HAP-1 (cell line): ENCODE results near the gene SPINK14.

Experiments used
- DNase-seq, 2 experiments: peaks; one replicate each; pipeline ENCODE4 v3.0.0-alpha.2; 2016 to 2020; ENCODE audit warnings: low spot score in 2 of 2
- H3K27me3 ChIP-seq: fragments of 250-450 bp; sonication (Bioruptor Pico); 2 replicates; pipeline ENCODE4 v1.5.1; 2020; ENCODE audit warnings: low read depth, mild to moderate bottlenecking, moderate library complexity
- H3K36me3 ChIP-seq: fragments of 250-450 bp; sonication (Bioruptor Pico); replicated peaks from 2 replicates; pipeline ENCODE4 v1.5.1; 2020; ENCODE audit warnings: mild to moderate bottlenecking
- H3K4me1 ChIP-seq: fragments of 250-450 bp; sonication (Bioruptor Pico); 2 replicates; pipeline ENCODE4 v1.5.1; 2020; ENCODE audit warnings: mild to moderate bottlenecking
- H3K4me3 ChIP-seq: fragments of 250-450 bp; sonication (Bioruptor Pico); 2 replicates; pipeline ENCODE4 v1.5.1; 2020; ENCODE audit warnings: mild to moderate bottlenecking, moderate library complexity
- H3K9me3 ChIP-seq: fragments of 250-450 bp; sonication (Bioruptor Pico); 2 replicates; pipeline ENCODE4 v1.5.1; 2020; ENCODE audit warnings: mild to moderate bottlenecking, moderate library complexity
- in situ Hi-C: fragments of 300-500 bp; cut with MboI; formaldehyde crosslinking; loops from 3 replicates; pipeline ENCODE4 v1.14.3; 2020; ENCODE audit warnings: low sequenced_read_pairs, inconsistent platforms, mixed read lengths

Gene SPINK14

GRCh38 chr5:148208226-148208625 lies 39.9 kb downstream of the SPINK14 start:
- DNase-seq: no peak
- Histone ChIP-seq H3K4me3 (no peak overlapping the region), H3K36me3 (no peaks in the 10 kb centered on the region), H3K27me3 (no peaks in the 10 kb centered on the region), H3K4me1 (no peaks in the 10 kb centered on the region), H3K9me3 (no peaks in the 10 kb centered on the region)
- in situ Hi-C loops: no loop called here

- no peaks in the 10 kb centered on the region for H3K36me3 ChIP-seq
- H3K27me3 ChIP-seq: no peaks in the 10 kb centered on the region
- in situ Hi-C loops: no loop called here
- no peaks in the 10 kb centered on the region for H3K4me1 ChIP-seq
- H3K4me3 ChIP-seq: no peak overlapping the region
- DNase-seq: no peak
- no peaks in the 10 kb centered on the region for H3K9me3 ChIP-seq
Measured at GRCh38 chr5:148209151-148209770, 40.9 kb downstream of the SPINK14 start.

GRCh38 chr5:148214665-148215185 lies 46.4 kb downstream of the SPINK14 start:
- Histone ChIP-seq H3K36me3 (no peaks in the 10 kb centered on the region), H3K4me1 (no peaks in the 10 kb centered on the region), H3K9me3 (no peaks in the 10 kb centered on the region), H3K4me3 (no peak overlapping the region), H3K27me3 (no peaks in the 10 kb centered on the region)
- in situ Hi-C loops: no loop called here
- DNase-seq: no peak

- Histone ChIP-seq H3K4me1 (no peaks in the 10 kb centered on the region), H3K4me3 (no peak overlapping the region), H3K9me3 (no peaks in the 10 kb centered on the region), H3K27me3 (peaks cover 3% of the 10 kb centered on the region; the same call in 1 of the 2 replicates), H3K36me3 (no peaks in the 10 kb centered on the region)
- DNase-seq: no peak
- in situ Hi-C loops: no loop called here
Measured at GRCh38 chr5:148221508-148221907, 53.2 kb downstream of the SPINK14 start.

- H3K4me1 ChIP-seq: no peaks in the 10 kb centered on the region
- DNase-seq: no peak
- in situ Hi-C loops: no loop called here
Measured at GRCh38 chr5:148224117-148224742, 55.9 kb downstream of the SPINK14 start.

More at GRCh38 chr5:148224117-148224742, 55.9 kb downstream of the SPINK14 start:
- Histone ChIP-seq H3K27me3 (peaks cover 3% of the 10 kb centered on the region; the same call in 1 of the 2 replicates), H3K36me3 (no peaks in the 10 kb centered on the region), H3K9me3 (no peaks in the 10 kb centered on the region), H3K4me3 (no peak overlapping the region)
